ENCODE data around the gene OGT.
"Not testable (repeated sequence)": the region's sequence is repeated elsewhere in the genome, so short reads cannot be mapped to it uniquely, and the experiment has no call there.

Gene OGT

GRCh38 chrX:71558920-71559319 is 26.0 kb downstream of the OGT start:
- Histone ChIP-seq H4K20me1 (ENCODE audit: control insufficient read depth, insufficient read depth, low read depth, low read length) (no peaks in the 10 kb centered on the region), H3K4me3 (ENCODE audit: low read length) (no peak overlapping the region), H3K4me2 (ENCODE audit: low read length) (no peak overlapping the region), H3F3A (ENCODE audit: control insufficient read depth, insufficient read depth) (no peaks in the 10 kb centered on the region), H3K27me3 (ENCODE audit: control insufficient read depth, low read length) (no peaks in the 10 kb centered on the region), H3K79me2 (ENCODE audit: control insufficient read depth, low read length) (no peaks in the 10 kb centered on the region), H3K9me2 (replicated peaks; ENCODE audit: control insufficient read depth, low read length) (no peaks in the 10 kb centered on the region), H3K36me3 (ENCODE audit: control insufficient read depth, low read length) (peaks cover 87% of the 10 kb centered on the region), H3K9me3 (ENCODE audit: control insufficient read depth, insufficient read depth, low read length) (no peaks in the 10 kb centered on the region), H3K4me1 (ENCODE audit: control insufficient read depth, low read length) (no peaks in the 10 kb centered on the region), H3K27ac (ENCODE audit: low read depth, low read length) (no peak overlapping the region)
- TF ChIP-seq EZH2phosphoT487 (IDR thresholded peaks at IDR 0.05; ENCODE audit: borderline replicate concordance, low read length) (no peak), CTCF (IDR thresholded peaks at IDR 0.05; ENCODE audit: low read depth, low read length, poor library complexity, severe bottlenecking) (no peak)

- H3K4me2 ChIP-seq (ENCODE audit: low read length); H3K79me2 ChIP-seq (ENCODE audit: control insufficient read depth, low read length); H4K20me1 ChIP-seq (ENCODE audit: control insufficient read depth, insufficient read depth, low read depth, low read length); H3K9me2 ChIP-seq (replicated peaks; ENCODE audit: control insufficient read depth, low read length); H3K27me3 ChIP-seq (ENCODE audit: control insufficient read depth, low read length); H3K27ac ChIP-seq (ENCODE audit: low read depth, low read length); H3F3A ChIP-seq (ENCODE audit: control insufficient read depth, insufficient read depth); H3K9me3 ChIP-seq (ENCODE audit: control insufficient read depth, insufficient read depth, low read length); H3K4me1 ChIP-seq (ENCODE audit: control insufficient read depth, low read length); H3K4me3 ChIP-seq (ENCODE audit: low read length): not testable (repeated sequence)
- H3K36me3 ChIP-seq (ENCODE audit: control insufficient read depth, low read length) = peaks cover 87% of the 10 kb centered on the region
These were observed 26.9 kb downstream of the OGT start for GRCh38 chrX:71559773-71560172.

- Histone ChIP-seq H3K79me2 (ENCODE audit: control insufficient read depth, low read length) (no peaks in the 10 kb centered on the region), H3K4me1 (ENCODE audit: control insufficient read depth, low read length) (no peaks in the 10 kb centered on the region), H3K27me3 (ENCODE audit: control insufficient read depth, low read length) (no peaks in the 10 kb centered on the region), H3F3A (ENCODE audit: control insufficient read depth, insufficient read depth) (no peaks in the 10 kb centered on the region), H4K20me1 (ENCODE audit: control insufficient read depth, insufficient read depth, low read depth, low read length) (no peaks in the 10 kb centered on the region), H3K36me3 (ENCODE audit: control insufficient read depth, low read length) (peaks cover 88% of the 10 kb centered on the region), H3K4me3 (ENCODE audit: low read length) (no peak overlapping the region), H3K9me3 (ENCODE audit: control insufficient read depth, insufficient read depth, low read length) (no peaks in the 10 kb centered on the region), H3K27ac (ENCODE audit: low read depth, low read length) (no peak overlapping the region), H3K4me2 (ENCODE audit: low read length) (no peak overlapping the region), H3K9me2 (replicated peaks; ENCODE audit: control insufficient read depth, low read length) (no peaks in the 10 kb centered on the region)
- TF ChIP-seq CTCF (IDR thresholded peaks at IDR 0.05; ENCODE audit: low read depth, low read length, poor library complexity, severe bottlenecking) (peak; percentile 44), EZH2phosphoT487 (IDR thresholded peaks at IDR 0.05; ENCODE audit: borderline replicate concordance, low read length) (no peak)
These were observed 31.0 kb downstream of the OGT start for GRCh38 chrX:71563921-71564320.

- Histone ChIP-seq H3K27me3 (ENCODE audit: control insufficient read depth, low read length) (no peaks in the 10 kb centered on the region), H3K4me1 (ENCODE audit: control insufficient read depth, low read length) (no peaks in the 10 kb centered on the region), H4K20me1 (ENCODE audit: control insufficient read depth, insufficient read depth, low read depth, low read length) (no peaks in the 10 kb centered on the region), H3K79me2 (ENCODE audit: control insufficient read depth, low read length) (no peaks in the 10 kb centered on the region), H3K4me2 (ENCODE audit: low read length) (no peak overlapping the region), H3K4me3 (ENCODE audit: low read length) (no peak overlapping the region), H3F3A (ENCODE audit: control insufficient read depth, insufficient read depth) (no peaks in the 10 kb centered on the region), H3K9me2 (replicated peaks; ENCODE audit: control insufficient read depth, low read length) (no peaks in the 10 kb centered on the region), H3K9me3 (ENCODE audit: control insufficient read depth, insufficient read depth, low read length) (no peaks in the 10 kb centered on the region), H3K27ac (ENCODE audit: low read depth, low read length) (no peak overlapping the region), H3K36me3 (ENCODE audit: control insufficient read depth, low read length) (peaks cover 79% of the 10 kb centered on the region)
- no peak for TF ChIP-seq CTCF (IDR thresholded peaks at IDR 0.05; ENCODE audit: low read depth, low read length, poor library complexity, severe bottlenecking)
- TF ChIP-seq EZH2phosphoT487 (IDR thresholded peaks at IDR 0.05; ENCODE audit: borderline replicate concordance, low read length) = no peak
These were observed 32.7 kb downstream of the OGT start for GRCh38 chrX:71565474-71566041.

- H3F3A ChIP-seq (ENCODE audit: control insufficient read depth, insufficient read depth); H3K4me3 ChIP-seq (ENCODE audit: low read length); H4K20me1 ChIP-seq (ENCODE audit: control insufficient read depth, insufficient read depth, low read depth, low read length); H3K9me3 ChIP-seq (ENCODE audit: control insufficient read depth, insufficient read depth, low read length); H3K27me3 ChIP-seq (ENCODE audit: control insufficient read depth, low read length); H3K4me2 ChIP-seq (ENCODE audit: low read length); H3K4me1 ChIP-seq (ENCODE audit: control insufficient read depth, low read length); H3K9me2 ChIP-seq (replicated peaks; ENCODE audit: control insufficient read depth, low read length); H3K79me2 ChIP-seq (ENCODE audit: control insufficient read depth, low read length); H3K27ac ChIP-seq (ENCODE audit: low read depth, low read length): not testable (repeated sequence)
- peaks cover 64% of the 10 kb centered on the region for H3K36me3 ChIP-seq (ENCODE audit: control insufficient read depth, low read length)
These were observed 38.5 kb downstream of the OGT start for GRCh38 chrX:71571390-71571789.

All from DOHH2 (cell line).